K562 (cell line): ENCODE measurements around the gene CHD6. TPM values are rescaled to one million over a fixed set of nuclear protein-coding genes. Genes with fewer than 3 reads are reported as not detected.

Experiments used
- ATAC-seq: fragments of 200-7000 bp; cut with Tn5 transposase; 3 replicates; pipeline ENCODE4 v1.9.1; 2020; ENCODE audit warnings: moderate library complexity
- BruUV-seq: library from RNA; stranded (reverse); fragments of 400-500 nt; replicated peaks from 2 replicates; lab custom pipeline; 2021; lab: Mats Ljungman, UMichigan
- CTCF ChIA-PET: fragments of 300-600 bp; formaldehyde crosslinking; extraction: SDS; loops from one replicate; lab custom pipeline; 2021; ENCODE audit warnings: low intra/inter-chr PET ratio; lab: Yijun Ruan, JAX
- POLR2A ChIA-PET: fragments of 300-600, 350-650 bp; sonication (Branson Sonifier 250); formaldehyde crosslinking; extraction: SDS; loops from one replicate; lab custom pipeline; 2021; ENCODE audit warnings: antibody characterized with exemption, inconsistent platforms; lab: Yijun Ruan, JAX
- DNase-seq, 4 experiments: peaks; one replicate each; pipeline versions ENCODE4 v3.0.0 to v3.0.0-alpha.2; 2011 to 2018; ENCODE audit warnings: low spot score in 3 of 4, mixed read lengths in 3 of 4; ENCODE audit errors: extremely low read depth in 1 of 4
- FAIRE-seq: peaks from 2 replicates; lab custom pipeline; 2011; peaks lifted over from hg19 to GRCh38; lab: Jason Lieb, UNC
- H2AFZ ChIP-seq: 2 replicates; pipeline ENCODE4 v1.6.0; 2011; ENCODE audit warnings: low read depth, low read length, control low read depth, inconsistent platforms
- H3K27ac ChIP-seq: fragments of 200-600 bp; 3 replicates; pipeline ENCODE4 v1.8.0; 2011; ENCODE audit warnings: low read depth, mild to moderate bottlenecking, control low read depth, inconsistent platforms, low read length, moderate library complexity, mixed read lengths; ENCODE audit errors: extremely low read depth
- H3K27me3 ChIP-seq, 2 experiments: fragments of 300-600 bp in 1 of 2; 2 replicates in 1 of 2; 3 replicates in 1 of 2; pipeline versions ENCODE4 v1.6.0 to v1.8.0; 2011; ENCODE audit warnings: inconsistent platforms in 2 of 2, low read length in 2 of 2, mild to moderate bottlenecking in 1 of 2, mixed read lengths in 1 of 2, moderate library complexity in 1 of 2; ENCODE audit not compliant: control insufficient read depth in 2 of 2, insufficient read depth in 2 of 2
- H3K36me3 ChIP-seq: fragments of 300-600 bp; 3 replicates; pipeline ENCODE4 v1.8.0; 2011; ENCODE audit warnings: mild to moderate bottlenecking, low read length, inconsistent platforms; ENCODE audit not compliant: control insufficient read depth, insufficient read depth
- H3K4me1 ChIP-seq, 2 experiments: fragments of 200-600 bp in 1 of 2; replicated peaks in 1 of 2; 2 replicates in 1 of 2; 3 replicates in 1 of 2; pipeline versions ENCODE4 v1.5.1 to v1.8.0; 2011; ENCODE audit warnings: inconsistent platforms in 2 of 2, low read length in 2 of 2, mild to moderate bottlenecking in 1 of 2, mixed read lengths in 1 of 2, moderate library complexity in 1 of 2; ENCODE audit not compliant: control insufficient read depth in 2 of 2, insufficient read depth in 2 of 2
- H3K4me2 ChIP-seq: 2 replicates; pipeline ENCODE4 v1.6.1; 2011; ENCODE audit warnings: low read length, control low read depth, inconsistent platforms, mixed read lengths; ENCODE audit not compliant: insufficient read depth
- H3K4me3 ChIP-seq: fragments of 200-600 bp; sonication (generic), shearing (Covaris generic); 2 replicates; pipeline ENCODE4 v1.5.1; 2016; ENCODE audit warnings: control low read depth, inconsistent platforms
- H3K79me2 ChIP-seq: fragments of 200-600 bp; 3 replicates; pipeline ENCODE4 v1.8.0; 2011; ENCODE audit warnings: low read length, inconsistent platforms; ENCODE audit not compliant: control insufficient read depth, insufficient read depth
- H3K9ac ChIP-seq, 2 experiments: 2 replicates each; pipeline versions ENCODE4 v1.6.0 to v1.6.1; 2011; ENCODE audit warnings: low read depth in 2 of 2, low read length in 2 of 2, control low read depth in 1 of 2, inconsistent platforms in 1 of 2, mild to moderate bottlenecking in 1 of 2, mixed read lengths in 1 of 2; ENCODE audit not compliant: insufficient read depth in 1 of 2
- H3K9me1 ChIP-seq: one replicate; pipeline ENCODE4 v1.6.0; 2011; ENCODE audit warnings: inconsistent platforms, mild to moderate bottlenecking, low read length, moderate library complexity; ENCODE audit not compliant: control insufficient read depth, insufficient read depth
- H3K9me3 ChIP-seq: replicated peaks from 2 replicates; pipeline ENCODE4 v1.5.1; 2011; ENCODE audit warnings: low read depth, low read length, inconsistent platforms; ENCODE audit not compliant: control insufficient read depth, insufficient read depth
- H4K20me1 ChIP-seq: replicated peaks from 2 replicates; pipeline ENCODE4 v1.6.1; 2011; ENCODE audit warnings: low read length, inconsistent platforms, mixed read lengths; ENCODE audit not compliant: control insufficient read depth, insufficient read depth
- ELF4 ChIP-seq: fragments of 450-650 bp; formaldehyde crosslinking; IDR thresholded peaks from 2 replicates; pipeline ENCODE4 v1.4.0; 2022; ENCODE audit warnings: missing genetic modification characterization
- GABPB2 ChIP-seq: fragments of 250-450 bp; sonication (Bioruptor Pico); conservative IDR thresholded peaks from 2 replicates; pipeline ENCODE4 v1.5.1; 2021; ENCODE audit warnings: mild to moderate bottlenecking
- GATAD2A ChIP-seq: fragments of 450-650 bp; IDR thresholded peaks from 2 replicates; pipeline ENCODE4 v1.6.1; 2017
- HDAC2 ChIP-seq: fragments of 450-650 bp; IDR thresholded peaks from 2 replicates; pipeline ENCODE4 v1.6.1; 2016; ENCODE audit warnings: mild to moderate bottlenecking
- POLR2G ChIP-seq: fragments of 200-400 bp; formaldehyde crosslinking; IDR thresholded peaks from 2 replicates; pipeline ENCODE4 v1.6.1; 2017; ENCODE audit warnings: low read depth, mild to moderate bottlenecking, antibody characterized with exemption, low read length, moderate library complexity
- RNF2 ChIP-seq: sonication (generic); IDR thresholded peaks from 2 replicates; pipeline ENCODE4 v1.6.1; 2016
- SIRT6 ChIP-seq: IDR thresholded peaks from one replicate; pipeline ENCODE4 v1.6.1; 2012; ENCODE audit warnings: low read depth, mild to moderate bottlenecking, control low read depth, inconsistent platforms, low read length, moderate library complexity
- SUPT5H ChIP-seq: fragments of 450-650 bp; IDR thresholded peaks from 2 replicates; pipeline ENCODE4 v1.6.1; 2016
- XRCC4 ChIP-seq: IDR thresholded peaks from one replicate; pipeline ENCODE4 v1.6.1; 2011; ENCODE audit not compliant: insufficient read depth, insufficient read length; ENCODE audit errors: extremely low read depth
- ZNF316 ChIP-seq: fragments of 450-650 bp; IDR thresholded peaks from 2 replicates; pipeline ENCODE4 v1.6.1; 2016
- ZNF644 ChIP-seq: fragments of 200-800 bp; sonication (Bioruptor generic); IDR thresholded peaks from 2 replicates; pipeline ENCODE4 v1.6.1; 2016; ENCODE audit warnings: low read depth, missing genetic modification characterization, missing compliant biosample characterization
- WGBS: fragments of 100-300 bp; shearing (Covaris generic); methylation state at CpG from one replicate; pipeline ENCODE4 v1.1.6; 2016; ENCODE audit warnings: low coverage, mixed read lengths; ENCODE audit not compliant: insufficient coverage; ENCODE audit errors: missing lambda C conversion rate; 5-methylcytosine and 5-hydroxymethylcytosine counted together
- in situ Hi-C: fragments of 300-500 bp; cut with MboI; formaldehyde crosslinking; loops from 4 replicates; pipeline ENCODE4 v1.15.0; 2018; ENCODE audit warnings: inconsistent platforms, mixed read lengths
- intact Hi-C: fragments of 100-400 bp; cut with micrococcal nuclease; formaldehyde crosslinking; loops from 2 replicates; pipeline ENCODE4 v1.14.2; 2022
- polyA plus RNA-seq, 8 experiments: library from polyadenylated mRNA; depleted of rRNA in 4 of 8; stranded (reverse) in 5 of 8; unstranded in 3 of 8; fragments of >200 nt; fragmentation: Nextera tagmentation in 2 of 8; fragmentation: Illumina TruSeq in 1 of 8; extraction: Ambion mirVana in 2 of 8; extraction: Trizol in 1 of 8; gene quantifications; 2 replicates each; pipeline versions ENCODE4 v1.2.1 to v1.2.3, GENCODE V29; 2011 to 2014; ENCODE audit warnings: inconsistent platforms in 1 of 8, missing spikeins in 1 of 8
- total RNA-seq, 7 experiments: library from RNA; depleted of rRNA in 6 of 7; stranded (reverse); fragments of >200 nt in 6 of 7; fragmentation: Illumina TruSeq in 2 of 7; extraction: Trizol in 2 of 7; gene quantifications; 2 replicates each; pipeline versions ENCODE4 v1.2.1 to v1.2.3, GENCODE V29; 2011 to 2021; ENCODE audit warnings: low replicate concordance in 1 of 7
- TF ChIP-seq, protein P1 (sequence below): sonication (generic); formaldehyde crosslinking; IDR thresholded peaks from 2 replicates; pipeline ENCODE4 v1.5.0; 2020; ENCODE audit warnings: missing genetic modification reagents
- TF ChIP-seq, protein P2 (sequence below): fragments of 250-450 bp; sonication (Bioruptor Pico); IDR thresholded peaks from 2 replicates; pipeline ENCODE4 v1.5.0; 2021
- TF ChIP-seq, protein P3 (sequence below): fragments of 250-450 bp; sonication (Bioruptor Pico); IDR thresholded peaks from 2 replicates; pipeline ENCODE4 v1.4.0; 2020; ENCODE audit warnings: mild to moderate bottlenecking, moderate library complexity, borderline replicate concordance

The CHD6 gene
- total and polyA plus RNA-seq, 9 of the 15 experiments (the other 6 are each of a cell fraction or from before 2014, with no cell fraction given): 3.9 to 24.2 (median 12.8) TPM

DNA sequence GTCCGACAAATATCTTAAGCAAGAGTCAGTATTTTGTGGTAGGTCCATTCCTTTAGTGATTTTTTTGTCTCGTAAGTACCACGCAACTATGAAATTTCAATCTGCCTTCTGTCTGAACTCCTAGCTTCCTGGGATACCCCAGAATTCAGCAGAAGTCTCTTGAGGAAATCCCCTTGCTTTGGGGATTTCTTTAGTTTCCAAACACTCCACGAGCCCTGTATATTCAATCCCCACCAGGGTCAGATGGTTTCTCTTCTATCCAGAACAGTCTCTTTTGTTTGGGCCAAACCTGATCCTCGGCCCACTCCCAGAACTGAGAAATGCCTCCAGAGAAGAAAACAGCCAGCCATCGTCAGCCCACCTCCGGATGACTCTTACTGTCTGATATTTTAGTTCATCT, 113.0 kb downstream of the CHD6 start:
- no peaks in the 10 kb centered on the region for H3K9me3 ChIP-seq
- no peak overlapping the region for H3K27ac ChIP-seq
- no peaks in the 10 kb centered on the region for H3K27me3 ChIP-seq
- H4K20me1 ChIP-seq: no peaks in the 10 kb centered on the region
- intact Hi-C loops: no loop called here
- DNase-seq: no peak
- 91% methylated on average over 7 of the region's 7 CpGs for WGBS
- no peak for FAIRE-seq
- POLR2A ChIA-PET: interaction anchor here (0.6 kb wide), 1 partner anchor 728 kb away, joined by 3 read pairs; no protein-coding TSS in a partner anchor
- H3K9me1 ChIP-seq: no peaks in the 10 kb centered on the region
- no peaks in the 10 kb centered on the region for H3K79me2 ChIP-seq
- H3K36me3 ChIP-seq: peaks cover 3% of the 10 kb centered on the region; the same call in 1 of the 3 replicates
- H3K4me3 ChIP-seq: no peak overlapping the region
- TF ChIP-seq SUPT5H (no peak), ZNF644 (tag) (no peak), ELF4 (CRISPR knock-in tag) (no peak)
- TF ChIP-seq, all 486 proteins: peak for 0
- CTCF ChIA-PET: no interaction called here
- no peak overlapping the region for H3K9ac ChIP-seq
- no peak for ATAC-seq
- H2AFZ ChIP-seq: no peak overlapping the region
- no peaks in the 10 kb centered on the region for H3K4me1 ChIP-seq
- in situ Hi-C loops: no loop called here
- no TSS peak for BruUV-seq
- H3K4me2 ChIP-seq: no peak overlapping the region

DNA sequence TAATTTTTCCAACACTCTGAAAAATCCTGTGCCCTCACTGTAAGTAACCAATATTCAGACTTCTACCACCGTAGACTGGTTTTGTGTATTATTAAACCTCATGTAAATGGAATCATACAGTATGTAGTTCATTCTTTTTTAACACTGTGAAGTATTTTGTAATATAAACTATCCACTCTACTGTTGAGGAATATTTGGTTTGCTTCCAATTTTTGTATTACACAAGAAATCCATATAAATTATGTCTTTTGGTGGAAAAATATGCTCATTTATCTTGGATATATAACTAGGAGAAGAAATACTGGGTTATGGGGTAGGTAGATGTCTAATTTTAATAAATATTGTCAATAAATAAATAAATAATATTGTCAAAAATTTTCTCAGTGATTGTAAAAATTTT, 116.8 kb downstream of the CHD6 start:
- intact Hi-C loops: no loop called here
- no peak for DNase-seq
- no peaks in the 10 kb centered on the region for H3K79me2 ChIP-seq
- in situ Hi-C loops: no loop called here
- no peaks in the 10 kb centered on the region for H3K27me3 ChIP-seq
- no peak for FAIRE-seq
- H3K4me2 ChIP-seq: no peak overlapping the region
- BruUV-seq: no TSS peak
- no peaks in the 10 kb centered on the region for H3K4me1 ChIP-seq
- peaks cover 10% of the 10 kb centered on the region; the same call in 2 of the 3 replicates for H3K36me3 ChIP-seq
- no peak overlapping the region for H3K9ac ChIP-seq
- H4K20me1 ChIP-seq: no peaks in the 10 kb centered on the region
- no peaks in the 10 kb centered on the region for H3K9me3 ChIP-seq
- H3K27ac ChIP-seq: no peak overlapping the region
- no peak for ATAC-seq
- H3K9me1 ChIP-seq: no peaks in the 10 kb centered on the region
- 94% methylated on average over 1 of the region's 1 CpG for WGBS
- POLR2A ChIA-PET: interaction anchor here (1.1 kb wide), 1 partner anchor 15 kb away, joined by 3 read pairs; no protein-coding TSS in a partner anchor
- no peak overlapping the region for H2AFZ ChIP-seq
- no peak overlapping the region for H3K4me3 ChIP-seq
- CTCF ChIA-PET: no interaction called here
- no peak for TF ChIP-seq GATAD2A
- TF ChIP-seq ZNF316: no peak
- no peak for TF ChIP-seq SIRT6
- TF ChIP-seq HDAC2: no peak
- TF ChIP-seq, protein P1, sequence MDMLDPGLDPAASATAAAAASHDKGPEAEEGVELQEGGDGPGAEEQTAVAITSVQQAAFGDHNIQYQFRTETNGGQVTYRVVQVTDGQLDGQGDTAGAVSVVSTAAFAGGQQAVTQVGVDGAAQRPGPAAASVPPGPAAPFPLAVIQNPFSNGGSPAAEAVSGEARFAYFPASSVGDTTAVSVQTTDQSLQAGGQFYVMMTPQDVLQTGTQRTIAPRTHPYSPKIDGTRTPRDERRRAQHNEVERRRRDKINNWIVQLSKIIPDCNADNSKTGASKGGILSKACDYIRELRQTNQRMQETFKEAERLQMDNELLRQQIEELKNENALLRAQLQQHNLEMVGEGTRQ (CRISPR knock-in tag): no peak
- no peak for TF ChIP-seq GABPB2 (CRISPR knock-in tag)
- no peak for TF ChIP-seq XRCC4
- TF ChIP-seq, protein P2, sequence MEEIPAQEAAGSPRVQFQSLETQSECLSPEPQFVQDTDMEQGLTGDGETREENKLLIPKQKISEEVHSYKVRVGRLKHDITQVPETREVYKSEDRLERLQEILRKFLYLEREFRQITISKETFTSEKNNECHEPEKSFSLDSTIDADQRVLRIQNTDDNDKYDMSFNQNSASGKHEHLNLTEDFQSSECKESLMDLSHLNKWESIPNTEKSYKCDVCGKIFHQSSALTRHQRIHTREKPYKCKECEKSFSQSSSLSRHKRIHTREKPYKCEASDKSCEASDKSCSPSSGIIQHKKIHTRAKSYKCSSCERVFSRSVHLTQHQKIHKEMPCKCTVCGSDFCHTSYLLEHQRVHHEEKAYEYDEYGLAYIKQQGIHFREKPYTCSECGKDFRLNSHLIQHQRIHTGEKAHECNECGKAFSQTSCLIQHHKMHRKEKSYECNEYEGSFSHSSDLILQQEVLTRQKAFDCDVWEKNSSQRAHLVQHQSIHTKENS (CRISPR knock-in tag): no peak
- TF ChIP-seq POLR2G: no peak
- TF ChIP-seq, protein P3, sequence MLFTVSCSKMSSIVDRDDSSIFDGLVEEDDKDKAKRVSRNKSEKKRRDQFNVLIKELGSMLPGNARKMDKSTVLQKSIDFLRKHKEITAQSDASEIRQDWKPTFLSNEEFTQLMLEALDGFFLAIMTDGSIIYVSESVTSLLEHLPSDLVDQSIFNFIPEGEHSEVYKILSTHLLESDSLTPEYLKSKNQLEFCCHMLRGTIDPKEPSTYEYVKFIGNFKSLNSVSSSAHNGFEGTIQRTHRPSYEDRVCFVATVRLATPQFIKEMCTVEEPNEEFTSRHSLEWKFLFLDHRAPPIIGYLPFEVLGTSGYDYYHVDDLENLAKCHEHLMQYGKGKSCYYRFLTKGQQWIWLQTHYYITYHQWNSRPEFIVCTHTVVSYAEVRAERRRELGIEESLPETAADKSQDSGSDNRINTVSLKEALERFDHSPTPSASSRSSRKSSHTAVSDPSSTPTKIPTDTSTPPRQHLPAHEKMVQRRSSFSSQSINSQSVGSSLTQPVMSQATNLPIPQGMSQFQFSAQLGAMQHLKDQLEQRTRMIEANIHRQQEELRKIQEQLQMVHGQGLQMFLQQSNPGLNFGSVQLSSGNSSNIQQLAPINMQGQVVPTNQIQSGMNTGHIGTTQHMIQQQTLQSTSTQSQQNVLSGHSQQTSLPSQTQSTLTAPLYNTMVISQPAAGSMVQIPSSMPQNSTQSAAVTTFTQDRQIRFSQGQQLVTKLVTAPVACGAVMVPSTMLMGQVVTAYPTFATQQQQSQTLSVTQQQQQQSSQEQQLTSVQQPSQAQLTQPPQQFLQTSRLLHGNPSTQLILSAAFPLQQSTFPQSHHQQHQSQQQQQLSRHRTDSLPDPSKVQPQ (CRISPR knock-in tag): no peak
- TF ChIP-seq RNF2: no peak
